Measurements from ENCODE around the gene SEMA6B.

Gene SEMA6B

DNA sequence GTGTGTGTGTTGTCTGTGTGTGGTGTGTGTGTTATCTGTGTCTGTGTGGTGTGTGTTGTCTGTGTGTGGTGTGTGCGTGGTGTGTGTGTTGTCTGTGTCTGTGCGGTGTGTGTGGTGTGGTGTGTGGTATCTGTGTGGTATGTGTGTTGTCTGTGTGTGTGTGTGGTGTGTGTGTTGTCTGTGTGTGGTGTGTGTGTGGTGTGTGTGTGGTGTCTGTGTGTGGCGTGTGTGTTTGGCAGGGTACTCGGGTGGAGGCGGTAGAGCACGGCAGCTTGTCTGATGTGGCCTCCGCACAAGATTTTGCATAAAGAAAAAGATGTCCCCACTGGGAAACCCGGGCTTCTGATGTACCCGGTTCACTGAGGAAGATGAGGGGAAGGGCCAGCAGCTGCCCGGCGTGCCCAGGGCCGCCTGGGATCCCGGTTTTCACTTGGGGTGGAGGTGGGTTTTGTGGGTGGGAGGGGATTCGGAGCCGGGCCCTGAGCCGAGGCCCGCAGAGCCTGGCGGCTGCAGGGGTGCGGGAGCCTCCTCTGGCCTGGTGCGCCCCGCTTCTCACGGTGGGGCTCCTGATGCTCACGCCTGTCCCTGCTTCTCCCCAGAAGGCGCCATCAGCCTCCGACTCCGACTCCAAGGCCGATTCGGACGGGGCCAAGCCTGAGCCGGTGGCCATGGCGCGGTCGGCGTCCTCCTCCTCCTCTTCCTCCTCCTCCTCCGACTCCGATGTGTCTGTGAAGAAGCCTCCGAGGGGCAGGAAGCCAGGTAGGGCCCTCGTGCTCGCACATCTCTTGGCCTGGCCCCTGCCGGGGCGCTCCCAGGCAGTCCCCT, 66.2 kb downstream of the SEMA6B start:
- DNase-seq (ENCODE audit: low read depth): no peak
